Measurements from ENCODE around the gene UBE2E1.

Gene UBE2E1

DNA sequence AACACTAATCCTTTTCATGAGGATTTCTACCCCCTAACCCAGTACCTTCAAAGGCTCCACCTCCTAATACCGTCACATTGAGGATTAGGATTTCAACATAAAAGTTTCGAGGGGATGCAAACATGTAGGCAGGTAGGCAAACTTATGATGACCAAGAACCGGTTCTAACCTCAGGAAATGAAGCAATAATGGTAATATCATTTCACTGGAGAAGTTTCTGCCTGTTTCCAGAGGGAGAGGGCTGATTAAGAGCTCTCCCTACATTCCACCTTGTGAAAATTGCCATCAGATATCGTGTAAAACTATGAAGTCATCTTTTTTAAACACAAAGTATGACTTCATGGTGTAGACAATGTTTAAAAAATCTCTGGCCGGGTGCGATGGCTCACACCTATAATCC is 79.5 kb downstream of the UBE2E1 start:
- Histone ChIP-seq H3K4me1 (ENCODE audit: insufficient read depth, low read length, poor library complexity, severe bottlenecking) (peaks cover 13% of the 10 kb centered on the region), H3K36me3 (ENCODE audit: insufficient read depth, low read length) (peaks cover 56% of the 10 kb centered on the region; the same call in 1 of the 2 replicates), H3K9me2 (replicated peaks; ENCODE audit: low read depth, low read length) (no peaks in the 10 kb centered on the region), H3K9me3 (ENCODE audit: insufficient read depth, low read depth, low read length) (no peaks in the 10 kb centered on the region), H4K20me1 (ENCODE audit: insufficient read depth, low read length, poor library complexity, severe bottlenecking) (peaks cover 79% of the 10 kb centered on the region), H3K4me2 (ENCODE audit: low read depth, low read length, poor library complexity, severe bottlenecking) (no peak overlapping the region), H3F3A (ENCODE audit: low read depth) (no peaks in the 10 kb centered on the region), H2AFZ (ENCODE audit: low read length) (no peak overlapping the region), H3K4me3 (ENCODE audit: low read length, poor library complexity, severe bottlenecking) (no peak overlapping the region), H3K79me2 (ENCODE audit: insufficient read depth, low read length) (peaks cover 95% of the 10 kb centered on the region), H3K9ac (ENCODE audit: low read depth, low read length, poor library complexity, severe bottlenecking) (no peak overlapping the region), H3K27me3 (ENCODE audit: insufficient read depth, low read length, poor library complexity, severe bottlenecking) (no peaks in the 10 kb centered on the region)
- TF ChIP-seq EZH2phosphoT487 (IDR thresholded peaks at IDR 0.05; ENCODE audit: borderline replicate concordance): no peak
- TF ChIP-seq, protein P1, sequence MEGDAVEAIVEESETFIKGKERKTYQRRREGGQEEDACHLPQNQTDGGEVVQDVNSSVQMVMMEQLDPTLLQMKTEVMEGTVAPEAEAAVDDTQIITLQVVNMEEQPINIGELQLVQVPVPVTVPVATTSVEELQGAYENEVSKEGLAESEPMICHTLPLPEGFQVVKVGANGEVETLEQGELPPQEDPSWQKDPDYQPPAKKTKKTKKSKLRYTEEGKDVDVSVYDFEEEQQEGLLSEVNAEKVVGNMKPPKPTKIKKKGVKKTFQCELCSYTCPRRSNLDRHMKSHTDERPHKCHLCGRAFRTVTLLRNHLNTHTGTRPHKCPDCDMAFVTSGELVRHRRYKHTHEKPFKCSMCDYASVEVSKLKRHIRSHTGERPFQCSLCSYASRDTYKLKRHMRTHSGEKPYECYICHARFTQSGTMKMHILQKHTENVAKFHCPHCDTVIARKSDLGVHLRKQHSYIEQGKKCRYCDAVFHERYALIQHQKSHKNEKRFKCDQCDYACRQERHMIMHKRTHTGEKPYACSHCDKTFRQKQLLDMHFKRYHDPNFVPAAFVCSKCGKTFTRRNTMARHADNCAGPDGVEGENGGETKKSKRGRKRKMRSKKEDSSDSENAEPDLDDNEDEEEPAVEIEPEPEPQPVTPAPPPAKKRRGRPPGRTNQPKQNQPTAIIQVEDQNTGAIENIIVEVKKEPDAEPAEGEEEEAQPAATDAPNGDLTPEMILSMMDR (conservative IDR thresholded peaks at IDR 0.05; ENCODE audit: low read length): no peak

DNA sequence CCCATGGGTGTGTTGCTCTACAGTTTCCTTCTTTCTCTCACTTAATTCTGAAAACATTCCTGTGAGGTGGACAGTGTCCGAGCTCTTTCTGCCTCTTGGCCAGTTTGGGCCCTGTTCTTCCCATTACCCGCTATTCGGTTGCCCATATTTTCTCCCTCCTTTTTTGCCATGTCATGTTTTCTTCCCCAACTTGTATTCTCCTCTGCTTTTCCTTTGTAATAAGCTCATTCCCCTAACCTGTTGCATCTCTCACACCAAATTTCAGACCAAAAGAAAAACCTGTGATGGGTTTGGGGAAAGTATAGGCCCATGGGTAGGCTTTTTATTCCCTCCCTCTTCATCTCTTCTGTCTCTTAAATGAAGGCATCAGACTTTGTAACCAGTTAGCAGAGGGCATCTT is 80.6 kb downstream of the UBE2E1 start:
- Histone ChIP-seq H3K36me3 (ENCODE audit: insufficient read depth, low read length) (peaks cover 67% of the 10 kb centered on the region; the same call in 1 of the 2 replicates), H3K4me1 (ENCODE audit: insufficient read depth, low read length, poor library complexity, severe bottlenecking) (peaks cover 3% of the 10 kb centered on the region), H3F3A (ENCODE audit: low read depth) (no peaks in the 10 kb centered on the region), H3K9me3 (ENCODE audit: insufficient read depth, low read depth, low read length) (no peaks in the 10 kb centered on the region), H3K9ac (ENCODE audit: low read depth, low read length, poor library complexity, severe bottlenecking) (no peak overlapping the region), H3K79me2 (ENCODE audit: insufficient read depth, low read length) (peaks cover 87% of the 10 kb centered on the region), H3K4me3 (ENCODE audit: low read length, poor library complexity, severe bottlenecking) (no peak overlapping the region), H3K27me3 (ENCODE audit: insufficient read depth, low read length, poor library complexity, severe bottlenecking) (no peaks in the 10 kb centered on the region), H4K20me1 (ENCODE audit: insufficient read depth, low read length, poor library complexity, severe bottlenecking) (peaks cover 68% of the 10 kb centered on the region), H3K4me2 (ENCODE audit: low read depth, low read length, poor library complexity, severe bottlenecking) (no peak overlapping the region), H3K9me2 (replicated peaks; ENCODE audit: low read depth, low read length) (no peaks in the 10 kb centered on the region), H2AFZ (ENCODE audit: low read length) (no peak overlapping the region)
- no peak for TF ChIP-seq EZH2phosphoT487 (IDR thresholded peaks at IDR 0.05; ENCODE audit: borderline replicate concordance)
- TF ChIP-seq, protein P1 (conservative IDR thresholded peaks at IDR 0.05; ENCODE audit: low read length): no peak

DNA sequence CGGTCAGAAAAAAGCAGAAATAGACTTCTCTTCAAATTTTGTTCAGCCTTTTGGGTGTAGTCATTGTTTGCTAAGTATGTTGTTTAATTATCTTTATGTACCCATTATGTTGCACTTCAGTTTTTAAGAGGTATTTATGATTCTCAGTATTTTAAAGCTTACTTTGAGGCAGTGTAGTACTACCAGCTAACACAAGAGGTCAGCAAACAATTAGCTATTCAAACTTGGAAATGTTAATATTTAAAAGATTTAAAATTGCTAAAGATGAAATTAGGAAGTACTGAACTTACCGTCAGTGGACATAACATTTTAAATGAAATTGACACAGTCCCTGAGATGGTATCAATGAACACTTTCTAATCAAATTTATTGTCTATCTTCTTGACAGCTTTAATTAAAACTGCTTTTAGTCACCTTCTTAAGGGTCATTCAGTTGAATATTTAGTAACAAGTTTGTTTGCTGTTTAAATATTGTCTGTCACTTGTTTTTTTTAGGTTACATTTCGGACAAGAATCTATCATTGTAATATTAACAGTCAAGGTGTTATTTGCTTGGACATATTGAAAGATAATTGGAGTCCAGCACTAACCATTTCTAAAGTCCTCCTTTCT is 83.0 kb downstream of the UBE2E1 start:
- peaks cover 77% of the 10 kb centered on the region; the same call in 1 of the 2 replicates for H3K36me3 ChIP-seq (ENCODE audit: insufficient read depth, low read length)
- H3K4me2 ChIP-seq (ENCODE audit: low read depth, low read length, poor library complexity, severe bottlenecking): no peak overlapping the region
- peaks cover 48% of the 10 kb centered on the region for H4K20me1 ChIP-seq (ENCODE audit: insufficient read depth, low read length, poor library complexity, severe bottlenecking)
- H3K79me2 ChIP-seq (ENCODE audit: insufficient read depth, low read length): peaks cover 67% of the 10 kb centered on the region
- no peak overlapping the region for H3K4me3 ChIP-seq (ENCODE audit: low read length, poor library complexity, severe bottlenecking)
- no peaks in the 10 kb centered on the region for H3K9me2 ChIP-seq (replicated peaks; ENCODE audit: low read depth, low read length)
- H3K9me3 ChIP-seq (ENCODE audit: insufficient read depth, low read depth, low read length): no peaks in the 10 kb centered on the region
- H3K9ac ChIP-seq (ENCODE audit: low read depth, low read length, poor library complexity, severe bottlenecking): no peak overlapping the region
- H3K27me3 ChIP-seq (ENCODE audit: insufficient read depth, low read length, poor library complexity, severe bottlenecking): no peaks in the 10 kb centered on the region
- no peaks in the 10 kb centered on the region for H3K4me1 ChIP-seq (ENCODE audit: insufficient read depth, low read length, poor library complexity, severe bottlenecking)
- H2AFZ ChIP-seq (ENCODE audit: low read length): no peak overlapping the region
- no peaks in the 10 kb centered on the region for H3F3A ChIP-seq (ENCODE audit: low read depth)
- TF ChIP-seq, protein P1 (conservative IDR thresholded peaks at IDR 0.05; ENCODE audit: low read length): peak; percentile 90
- no peak for TF ChIP-seq EZH2phosphoT487 (IDR thresholded peaks at IDR 0.05; ENCODE audit: borderline replicate concordance)
